HepG2 (cell line): ENCODE measurements around the gene RNF168. TPM values are rescaled to one million over a fixed set of nuclear protein-coding genes. Genes with fewer than 3 reads are reported as not detected.
A peak's percentile ranks its signal among the peaks of the same experiment; 100 is the strongest.

Experiments
- ASH2L ChIP-seq: fragments of 300-600, 200-600 bp; sonication (generic); IDR thresholded peaks from 2 replicates; pipeline ENCODE4 v1.7.0; 2017; ENCODE audit warnings: low read depth, mild to moderate bottlenecking, moderate library complexity, mixed read lengths, low read length; ENCODE audit not compliant: insufficient read length
- FOXC1 ChIP-seq: sonication (generic); formaldehyde crosslinking; IDR thresholded peaks from 2 replicates; pipeline ENCODE4 v1.8.0; 2022; ENCODE audit warnings: mild to moderate bottlenecking, missing genetic modification reagents, borderline replicate concordance
- FOXP4 ChIP-seq: sonication (generic); formaldehyde crosslinking; IDR thresholded peaks from 2 replicates; pipeline ENCODE4 v1.4.0; 2020; ENCODE audit warnings: missing genetic modification reagents
- GFI1 ChIP-seq: sonication (generic); formaldehyde crosslinking; IDR thresholded peaks from 2 replicates; pipeline ENCODE4 v1.5.0; 2020; ENCODE audit warnings: missing genetic modification reagents, mild to moderate bottlenecking, borderline replicate concordance
- MIER2 ChIP-seq: IDR thresholded peaks from 2 replicates; pipeline ENCODE4 v1.6.1; 2016; ENCODE audit warnings: missing biosample characterization, missing genetic modification reagents
- MIXL1 ChIP-seq: IDR thresholded peaks from 2 replicates; pipeline ENCODE4 v1.6.1; 2016
- MXD4 ChIP-seq: IDR thresholded peaks from 2 replicates; pipeline ENCODE4 v1.6.1; 2016; ENCODE audit warnings: mild to moderate bottlenecking, missing biosample characterization, missing genetic modification reagents
- PRPF4 ChIP-seq: fragments of 200-400 bp; formaldehyde crosslinking; IDR thresholded peaks from 2 replicates; pipeline ENCODE4 v1.6.1; 2016; ENCODE audit warnings: low read length, low read depth; ENCODE audit not compliant: poor library complexity, severe bottlenecking
- RXRB ChIP-seq: IDR thresholded peaks from 2 replicates; pipeline ENCODE4 v1.6.1; 2016; ENCODE audit warnings: borderline replicate concordance, missing genetic modification reagents, missing compliant biosample characterization
- SMC3 ChIP-seq: IDR thresholded peaks from 2 replicates; pipeline ENCODE4 v1.6.1; 2011; ENCODE audit warnings: low read length, improper control_type of control experiment
- SRF ChIP-seq: IDR thresholded peaks from 2 replicates; pipeline ENCODE4 v1.6.1; 2011; ENCODE audit warnings: mild to moderate bottlenecking, low read depth, low read length, moderate library complexity
- STAG1 ChIP-seq: sonication (generic); formaldehyde crosslinking; IDR thresholded peaks from 2 replicates; pipeline ENCODE4 v1.4.0; 2020; ENCODE audit warnings: missing genetic modification reagents
- THAP9 ChIP-seq: sonication (generic); formaldehyde crosslinking; IDR thresholded peaks from 2 replicates; pipeline ENCODE4; 2020; ENCODE audit warnings: missing genetic modification reagents, mild to moderate bottlenecking, borderline replicate concordance
- XBP1 ChIP-seq: sonication (generic); formaldehyde crosslinking; IDR thresholded peaks from 2 replicates; pipeline ENCODE4 v1.5.0; 2020; ENCODE audit warnings: missing genetic modification reagents
- ZFP1 ChIP-seq: IDR thresholded peaks from 2 replicates; pipeline ENCODE4 v1.6.1; 2016
- ZNF331 ChIP-seq: sonication (generic); formaldehyde crosslinking; IDR thresholded peaks from 2 replicates; pipeline ENCODE4 v1.4.0; 2020; ENCODE audit warnings: missing genetic modification reagents
- ZNF335 ChIP-seq: sonication (generic); formaldehyde crosslinking; IDR thresholded peaks from 2 replicates; pipeline ENCODE4 v1.4.0; 2020; ENCODE audit warnings: missing genetic modification reagents
- ZNF460 ChIP-seq: sonication (generic); formaldehyde crosslinking; IDR thresholded peaks from 2 replicates; pipeline ENCODE4 v1.5.1; 2020; ENCODE audit warnings: missing genetic modification reagents, mild to moderate bottlenecking, borderline replicate concordance
- ZNF780A ChIP-seq: sonication (generic); formaldehyde crosslinking; IDR thresholded peaks from 2 replicates; pipeline ENCODE4 v1.8.0; 2022; ENCODE audit warnings: mild to moderate bottlenecking, missing genetic modification reagents, moderate library complexity
- ZNF782 ChIP-seq: sonication (generic); formaldehyde crosslinking; IDR thresholded peaks from 2 replicates; pipeline ENCODE4 v1.4.0; 2020; ENCODE audit warnings: missing genetic modification reagents, mild to moderate bottlenecking, borderline replicate concordance
- ZNF883 ChIP-seq: sonication (generic); formaldehyde crosslinking; IDR thresholded peaks from 2 replicates; pipeline ENCODE4 v1.5.1; 2020; ENCODE audit warnings: mild to moderate bottlenecking, missing genetic modification reagents; ENCODE audit errors: not compliant biosample characterization
- ZSCAN29 ChIP-seq: sonication (generic); formaldehyde crosslinking; conservative IDR thresholded peaks from 2 replicates; pipeline ENCODE4 v1.4.0; 2020; ENCODE audit warnings: mild to moderate bottlenecking, missing genetic modification reagents
- polyA plus RNA-seq, 8 experiments: library from polyadenylated mRNA; depleted of rRNA in 3 of 8; stranded (reverse) in 7 of 8; unstranded in 1 of 8; fragments of >200 nt; fragmentation: Illumina TruSeq in 4 of 8; extraction: Trizol in 4 of 8; gene quantifications; 2 replicates each; pipeline versions ENCODE4 v1.2.1 to v1.2.3, GENCODE V29; 2011 to 2016; ENCODE audit warnings: low read depth in 4 of 8, missing spikeins in 1 of 8, mixed read lengths in 1 of 8; ENCODE audit not compliant: insufficient read depth in 1 of 8
- total RNA-seq, 5 experiments: library from RNA; depleted of rRNA; stranded (reverse); fragments of >200 nt; fragmentation: Illumina TruSeq; extraction: Trizol; gene quantifications; 2 replicates each; pipeline ENCODE4 v1.2.3, GENCODE V29; 2016; ENCODE audit warnings: low read depth in 1 of 5
- TF ChIP-seq, protein P1 (sequence below): sonication (generic); formaldehyde crosslinking; IDR thresholded peaks from 2 replicates; pipeline ENCODE4 v1.9.0; 2021; ENCODE audit warnings: missing genetic modification reagents, borderline replicate concordance
- TF ChIP-seq, protein P2 (sequence below): IDR thresholded peaks from 2 replicates; pipeline ENCODE4 v1.6.1; 2016; ENCODE audit warnings: low read depth

RNF168 gene
- total and polyA plus RNA-seq, 2 of the 13 experiments (the other 11 are each of a cell fraction or from before 2014, with no cell fraction given): 3.7 to 22.9 TPM

DNA sequence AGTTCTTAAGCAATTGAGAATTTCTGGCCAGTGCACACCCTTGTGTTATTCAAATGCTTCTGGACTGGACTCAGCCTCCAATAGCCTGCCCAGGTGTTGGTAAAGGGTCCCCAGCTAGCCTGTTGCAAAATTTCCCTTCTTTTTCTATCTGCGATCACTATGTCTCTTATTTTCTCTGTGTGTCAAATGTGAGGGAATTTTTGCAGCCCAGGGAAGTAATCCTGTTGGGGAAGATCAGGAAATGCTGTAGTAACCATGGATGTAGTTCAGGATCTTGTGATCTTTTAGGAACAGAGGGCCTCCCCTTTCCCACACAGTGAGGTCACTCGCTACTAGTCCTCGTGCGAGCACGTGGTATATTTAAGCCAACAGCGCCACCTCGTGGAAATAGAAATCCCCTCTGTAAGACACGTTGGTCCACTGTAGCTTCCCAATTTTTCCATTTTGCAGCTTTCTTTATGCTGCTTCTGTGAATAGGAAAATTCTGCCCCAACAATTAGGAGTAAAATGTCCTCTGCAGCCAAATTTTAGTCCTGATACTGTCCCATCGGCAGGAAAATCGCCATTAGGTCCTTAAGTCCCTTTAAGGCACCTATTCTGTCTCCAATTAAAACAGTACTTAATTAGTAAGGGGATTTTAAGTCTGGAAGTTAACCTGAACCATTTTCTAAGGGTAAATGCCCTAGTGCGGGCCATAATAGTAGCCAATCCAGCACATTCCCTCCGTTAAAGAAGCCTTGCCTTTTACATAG, 15.6 kb upstream of the RNF168 start (continued):
- TF ChIP-seq, protein P1, sequence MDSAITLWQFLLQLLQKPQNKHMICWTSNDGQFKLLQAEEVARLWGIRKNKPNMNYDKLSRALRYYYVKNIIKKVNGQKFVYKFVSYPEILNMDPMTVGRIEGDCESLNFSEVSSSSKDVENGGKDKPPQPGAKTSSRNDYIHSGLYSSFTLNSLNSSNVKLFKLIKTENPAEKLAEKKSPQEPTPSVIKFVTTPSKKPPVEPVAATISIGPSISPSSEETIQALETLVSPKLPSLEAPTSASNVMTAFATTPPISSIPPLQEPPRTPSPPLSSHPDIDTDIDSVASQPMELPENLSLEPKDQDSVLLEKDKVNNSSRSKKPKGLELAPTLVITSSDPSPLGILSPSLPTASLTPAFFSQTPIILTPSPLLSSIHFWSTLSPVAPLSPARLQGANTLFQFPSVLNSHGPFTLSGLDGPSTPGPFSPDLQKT (CRISPR knock-in tag): no peak
- TF ChIP-seq FOXP4 (CRISPR knock-in tag): no peak
- no peak for TF ChIP-seq XBP1 (CRISPR knock-in tag)
- no peak for TF ChIP-seq ZNF782 (CRISPR knock-in tag)
- no peak for TF ChIP-seq ZNF780A (CRISPR knock-in tag)
- TF ChIP-seq PRPF4: no peak
- no peak for TF ChIP-seq FOXC1
- peak; percentile 96 for TF ChIP-seq STAG1 (CRISPR knock-in tag)
- no peak for TF ChIP-seq SRF
- TF ChIP-seq MIXL1: 0 out of 2 replicates have a peak, but pooled peaks have one; percentile 23
- TF ChIP-seq SMC3: peak; percentile 86
- TF ChIP-seq ZNF460: no peak
- TF ChIP-seq GFI1: no peak
- TF ChIP-seq, protein P2, sequence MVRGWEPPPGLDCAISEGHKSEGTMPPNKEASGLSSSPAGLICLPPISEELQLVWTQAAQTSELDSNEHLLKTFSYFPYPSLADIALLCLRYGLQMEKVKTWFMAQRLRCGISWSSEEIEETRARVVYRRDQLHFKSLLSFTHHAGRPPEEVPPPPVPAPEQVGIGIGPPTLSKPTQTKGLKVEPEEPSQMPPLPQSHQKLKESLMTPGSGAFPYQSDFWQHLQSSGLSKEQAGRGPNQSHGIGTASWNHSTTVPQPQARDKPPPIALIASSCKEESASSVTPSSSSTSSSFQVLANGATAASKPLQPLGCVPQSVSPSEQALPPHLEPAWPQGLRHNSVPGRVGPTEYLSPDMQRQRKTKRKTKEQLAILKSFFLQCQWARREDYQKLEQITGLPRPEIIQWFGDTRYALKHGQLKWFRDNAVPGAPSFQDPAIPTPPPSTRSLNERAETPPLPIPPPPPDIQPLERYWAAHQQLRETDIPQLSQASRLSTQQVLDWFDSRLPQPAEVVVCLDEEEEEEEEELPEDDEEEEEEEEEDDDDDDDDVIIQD (CRISPR knock-in tag): 0 out of 2 replicates have a peak, but pooled peaks have one; percentile 15
- TF ChIP-seq ZNF335: no peak; the same call in 1 of the 2 replicates
- no peak for TF ChIP-seq ZNF331 (CRISPR knock-in tag)
- 0 out of 2 replicates have a peak, but pooled peaks have one; percentile 20 for TF ChIP-seq MXD4 (CRISPR knock-in tag)
- TF ChIP-seq ZNF883 (CRISPR knock-in tag): no peak
- no peak for TF ChIP-seq MIER2 (CRISPR knock-in tag)
- TF ChIP-seq THAP9 (CRISPR knock-in tag): no peak
- 0 out of 2 replicates have a peak, but pooled peaks have one; percentile 38 for TF ChIP-seq RXRB
- TF ChIP-seq ZSCAN29: no peak
- peak; percentile 20 for TF ChIP-seq ASH2L
- no peak for TF ChIP-seq ZFP1 (CRISPR knock-in tag)
